BLaER1 (cell line): Measurements from ENCODE around the gene KAT7.
A peak's percentile ranks its signal among the peaks of the same experiment; 100 is the strongest.

Source experiments
- H3K27ac ChIP-seq: shearing (Covaris generic); formaldehyde crosslinking; 2 replicates; pipeline ENCODE4 v1.8.1; 2022
- H3K27me3 ChIP-seq: shearing (Covaris generic); formaldehyde crosslinking; 2 replicates; pipeline ENCODE4 v1.8.1; 2022
- H3K36me3 ChIP-seq: shearing (Covaris generic); formaldehyde crosslinking; 2 replicates; pipeline ENCODE4 v1.8.1; 2022
- H3K4me1 ChIP-seq: shearing (Covaris generic); formaldehyde crosslinking; 2 replicates; pipeline ENCODE4 v1.8.1; 2022
- H3K4me2 ChIP-seq: shearing (Covaris generic); formaldehyde crosslinking; 2 replicates; pipeline ENCODE4 v1.8.1; 2022
- H3K4me3 ChIP-seq: shearing (Covaris generic); formaldehyde crosslinking; 2 replicates; pipeline ENCODE4 v1.8.1; 2022
- H3K9ac ChIP-seq: shearing (Covaris generic); formaldehyde crosslinking; 2 replicates; pipeline ENCODE4 v1.8.1; 2022
- H3K9me3 ChIP-seq: shearing (Covaris generic); formaldehyde crosslinking; 2 replicates; pipeline ENCODE4 v1.8.1; 2022
- H4K20me1 ChIP-seq: shearing (Covaris generic); formaldehyde crosslinking; 2 replicates; pipeline ENCODE4 v1.8.1; 2022
- Cebpa-rat ChIP-seq: shearing (Covaris generic); IDR thresholded peaks from 2 replicates; pipeline ENCODE4 v1.8.1; 2022

The KAT7 gene

GRCh38 chr17:49759203-49759602, 29.3 kb upstream of the KAT7 start:
- peaks cover 77% of the 10 kb centered on the region for H3K4me1 ChIP-seq

DNA sequence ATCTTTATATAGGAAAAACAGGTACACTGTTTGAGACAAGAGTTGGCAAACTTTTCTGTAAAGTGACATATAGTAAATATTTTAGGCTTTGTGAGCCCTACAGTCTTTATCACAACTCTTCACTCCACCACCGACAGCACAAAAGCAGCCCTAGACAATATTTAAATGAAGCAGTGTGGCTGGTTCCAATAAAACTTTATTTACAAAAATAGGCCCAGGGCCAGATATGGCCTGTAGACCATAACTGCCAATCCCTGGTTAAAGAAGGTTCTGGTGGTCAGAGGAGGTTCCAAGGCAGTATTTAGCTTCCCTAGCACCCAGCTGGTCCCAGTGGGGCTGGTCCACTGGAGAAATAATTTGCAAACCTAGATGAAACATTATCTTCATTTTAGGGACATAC, 28.2 kb upstream of the KAT7 start:
- peak overlapping the region; percentile 95; the same call in 1 of the 2 replicates for H3K4me2 ChIP-seq
- peaks cover 72% of the 10 kb centered on the region for H3K4me1 ChIP-seq
- no peak for TF ChIP-seq Cebpa-rat
- H4K20me1 ChIP-seq, result peaks cover 68% of the 10 kb centered on the region
- H3K4me3 ChIP-seq, result no peak overlapping the region
- H3K27ac ChIP-seq, result no peak overlapping the region
- H3K27me3 ChIP-seq, result no peaks in the 10 kb centered on the region
- peaks cover 40% of the 10 kb centered on the region for H3K36me3 ChIP-seq
- no peaks in the 10 kb centered on the region for H3K9me3 ChIP-seq
- H3K9ac ChIP-seq, result no peak overlapping the region

More at GRCh38 chr17:49759203-49759602, 29.3 kb upstream of the KAT7 start:
- no peak overlapping the region for H3K9ac ChIP-seq
- H3K27ac ChIP-seq, result 0 out of 2 replicates have a peak overlapping the region, but pooled peaks have one; percentile 3
- no peaks in the 10 kb centered on the region for H3K9me3 ChIP-seq
- H3K27me3 ChIP-seq, result no peaks in the 10 kb centered on the region
- H3K36me3 ChIP-seq, result peaks cover 40% of the 10 kb centered on the region
- peaks cover 68% of the 10 kb centered on the region for H4K20me1 ChIP-seq
- no peak for TF ChIP-seq Cebpa-rat
- H3K4me2 ChIP-seq, result 0 out of 2 replicates have a peak overlapping the region, but pooled peaks have one; percentile 3
- H3K4me3 ChIP-seq, result no peak overlapping the region

DNA sequence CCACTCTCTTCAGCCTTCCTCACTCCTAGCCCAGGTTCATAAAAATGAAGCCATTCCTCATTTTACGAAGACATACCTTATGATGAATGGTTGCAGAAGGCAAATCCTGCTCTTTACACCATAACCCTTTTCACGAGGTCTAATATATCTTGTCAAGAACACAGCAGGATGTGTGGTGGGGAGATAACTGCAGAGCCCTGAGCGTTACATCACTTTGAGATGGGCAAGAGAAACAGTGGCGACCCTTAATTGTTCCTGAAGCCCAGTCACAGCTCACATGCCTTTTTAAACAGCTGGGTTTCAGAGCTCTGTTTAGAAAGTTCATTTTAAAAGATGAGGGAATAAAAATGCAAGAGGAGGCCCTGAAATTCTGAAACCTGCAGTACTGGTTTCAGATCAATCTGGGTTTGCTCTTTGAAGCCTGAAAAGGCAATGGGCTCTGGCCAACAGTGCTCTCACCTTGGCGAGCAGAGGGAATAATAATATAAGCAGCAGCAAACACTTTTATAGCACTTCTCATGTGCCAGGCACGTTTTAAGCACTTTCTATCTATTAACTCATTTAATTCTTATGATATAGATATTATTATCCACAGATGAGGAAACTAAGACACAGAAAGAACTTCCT, 27.4 kb upstream of the KAT7 start:
- Histone ChIP-seq H3K36me3 (peaks cover 40% of the 10 kb centered on the region), H3K9me3 (no peaks in the 10 kb centered on the region), H4K20me1 (peaks cover 68% of the 10 kb centered on the region), H3K4me1 (peaks cover 67% of the 10 kb centered on the region), H3K4me2 (peak overlapping the region; percentile 95), H3K4me3 (peak overlapping the region; percentile 81), H3K27me3 (no peaks in the 10 kb centered on the region), H3K9ac (no peak overlapping the region), H3K27ac (no peak overlapping the region)
- no peak for TF ChIP-seq Cebpa-rat

- peak overlapping the region; percentile 81 for H3K4me3 ChIP-seq
- H3K36me3 ChIP-seq, result peaks cover 27% of the 10 kb centered on the region
- TF ChIP-seq Cebpa-rat, result no peak
- peaks cover 67% of the 10 kb centered on the region for H3K4me1 ChIP-seq
- H4K20me1 ChIP-seq, result peaks cover 58% of the 10 kb centered on the region
- H3K9ac ChIP-seq, result peak overlapping the region; percentile 78
- no peaks in the 10 kb centered on the region for H3K27me3 ChIP-seq
- peak overlapping the region; percentile 65 for H3K27ac ChIP-seq
- peak overlapping the region; percentile 95 for H3K4me2 ChIP-seq
- no peaks in the 10 kb centered on the region for H3K9me3 ChIP-seq
These were observed 26.1 kb upstream of the KAT7 start for GRCh38 chr17:49762151-49762941.

GRCh38 chr17:49763735-49764558, 24.5 kb upstream of the KAT7 start, which contains the start of gene FAM117A:
FAM117A (minus strand) TSS chr17:49764131; CDS start chr17:49764087, 44 bp downstream.
- no peak for TF ChIP-seq Cebpa-rat
- peaks cover 46% of the 10 kb centered on the region for H4K20me1 ChIP-seq
- H3K27ac ChIP-seq, result peak within 1 kb of the TSS; percentile 65

GRCh38 chr17:49764559-49765180, 23.8 kb upstream of the KAT7 start:
- Histone ChIP-seq H3K9me3 (no peaks in the 10 kb centered on the region), H3K36me3 (peaks cover 4% of the 10 kb centered on the region), H3K27me3 (no peaks in the 10 kb centered on the region), H3K27ac (no peak overlapping the region), H3K9ac (no peak overlapping the region), H4K20me1 (peaks cover 38% of the 10 kb centered on the region), H3K4me3 (peak overlapping the region; percentile 81), H3K4me2 (peak overlapping the region; percentile 68), H3K4me1 (peaks cover 57% of the 10 kb centered on the region)
- TF ChIP-seq Cebpa-rat, result no peak

More at GRCh38 chr17:49763735-49764558, 24.5 kb upstream of the KAT7 start, which contains the start of gene FAM117A:
- H3K9ac ChIP-seq, result peak within 1 kb of the TSS; percentile 78
- H3K9me3 ChIP-seq, result no peaks in the 10 kb centered on the region
- peak within 1 kb of the TSS; percentile 95 for H3K4me2 ChIP-seq
- H3K27me3 ChIP-seq, result no peaks in the 10 kb centered on the region
- H3K36me3 ChIP-seq, result peaks cover 11% of the 10 kb centered on the region
- H3K4me1 ChIP-seq, result peaks cover 63% of the 10 kb centered on the region
- peak within 1 kb of the TSS; percentile 81 for H3K4me3 ChIP-seq

DNA sequence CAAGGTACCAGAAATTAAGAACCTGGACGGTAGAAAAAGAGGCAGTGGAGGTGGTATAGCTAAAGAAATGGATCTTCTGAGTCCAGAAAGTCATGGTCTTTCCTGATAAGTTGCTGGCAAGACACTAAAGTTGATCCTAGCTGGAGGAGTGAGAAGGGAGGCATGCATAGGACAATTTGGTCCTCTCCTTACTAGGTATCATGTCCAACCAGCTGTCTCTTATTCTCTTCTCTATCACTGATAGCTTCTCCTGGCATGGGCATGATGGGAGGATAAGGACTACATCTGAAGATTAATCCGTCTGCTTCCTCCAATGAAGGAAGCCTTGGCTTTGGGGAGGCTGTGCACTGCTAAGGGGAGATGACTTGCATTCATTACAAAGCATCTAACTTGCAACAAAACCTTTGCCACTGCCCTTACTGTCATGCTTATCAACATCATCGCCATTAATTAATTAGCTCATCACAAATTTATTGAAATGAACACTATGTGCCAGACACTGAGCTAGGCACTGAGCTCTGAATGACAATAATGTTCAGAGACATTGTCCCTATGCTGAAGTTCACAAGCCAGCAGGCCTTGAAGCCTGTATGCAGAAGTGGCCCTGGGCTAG, 21.5 kb upstream of the KAT7 start:
- H3K36me3 ChIP-seq, result no peaks in the 10 kb centered on the region
- H3K4me3 ChIP-seq, result no peak overlapping the region
- H3K4me1 ChIP-seq, result peaks cover 46% of the 10 kb centered on the region
- H3K4me2 ChIP-seq, result peak overlapping the region; percentile 62
- no peaks in the 10 kb centered on the region for H3K9me3 ChIP-seq
- no peak overlapping the region for H3K27ac ChIP-seq
- H3K27me3 ChIP-seq, result no peaks in the 10 kb centered on the region
- peaks cover 15% of the 10 kb centered on the region for H4K20me1 ChIP-seq
- TF ChIP-seq Cebpa-rat, result no peak
- H3K9ac ChIP-seq, result no peak overlapping the region

DNA sequence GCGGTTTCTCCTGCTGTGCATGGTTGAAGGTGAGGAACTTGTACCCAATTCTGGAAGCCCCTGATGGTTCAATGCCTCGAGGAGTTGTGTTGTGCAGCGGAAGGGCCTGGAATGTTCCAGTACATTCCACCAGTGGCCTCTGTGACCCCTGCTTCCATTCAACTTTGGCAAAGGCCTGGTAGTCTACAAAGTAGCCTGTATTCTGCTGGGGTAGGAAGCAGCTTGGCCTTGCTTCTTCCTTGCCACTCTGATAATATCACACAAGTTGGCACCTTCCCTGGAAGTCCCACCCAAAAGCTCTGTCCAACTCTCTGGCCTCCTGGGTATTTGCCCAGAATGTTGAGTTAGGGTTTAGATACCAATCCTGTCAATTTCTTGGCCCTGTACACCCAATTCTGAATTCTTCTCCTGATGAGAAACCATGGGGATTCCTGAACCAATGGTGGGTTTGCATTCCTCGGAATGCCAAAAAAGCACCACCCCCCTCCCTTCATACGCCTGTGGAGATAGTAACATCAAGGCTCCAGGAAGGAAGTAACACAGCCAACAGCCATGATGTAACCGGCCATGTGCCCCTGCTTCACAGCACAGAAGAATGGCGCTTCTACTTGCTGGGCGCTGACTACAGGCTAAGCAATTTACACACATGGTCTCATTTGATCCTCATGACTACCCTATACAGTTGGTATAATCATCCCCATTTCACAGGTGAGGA, 12.8 kb upstream of the KAT7 start:
- Histone ChIP-seq H3K4me3 (no peak overlapping the region), H3K9me3 (no peaks in the 10 kb centered on the region), H3K9ac (no peak overlapping the region), H3K27ac (no peak overlapping the region), H3K36me3 (no peaks in the 10 kb centered on the region), H3K4me1 (peaks cover 34% of the 10 kb centered on the region), H3K4me2 (no peak overlapping the region), H4K20me1 (no peaks in the 10 kb centered on the region), H3K27me3 (no peaks in the 10 kb centered on the region)
- no peak for TF ChIP-seq Cebpa-rat
